Upper lobe of right lung (tissue), 1 donor: ENCODE data around the gene CYP24A1. TPM values are rescaled to one million over a fixed set of nuclear protein-coding genes. Genes with fewer than 3 reads are reported as not detected.

ENCODE experiments used
- ATAC-seq: fragments of 200-7000 bp; cut with Tn5 transposase; one replicate; pipeline ENCODE4 v1.9.1; 2020; ENCODE audit warnings: mild to moderate bottlenecking, moderate library complexity
- DNase-seq: peaks from one replicate; pipeline ENCODE4 v3.0.0-alpha.2; 2020
- H3K27ac ChIP-seq: fragments of 200-600 bp; one replicate; pipeline ENCODE4 v1.8.0; 2022
- H3K27me3 ChIP-seq: fragments of 200-600 bp; one replicate; pipeline ENCODE4 v1.8.0; 2022; ENCODE audit warnings: mild to moderate bottlenecking
- H3K36me3 ChIP-seq: fragments of 200-600 bp; one replicate; pipeline ENCODE4 v1.8.0; 2022
- H3K4me1 ChIP-seq: fragments of 200-600 bp; one replicate; pipeline ENCODE4 v1.8.0; 2022
- H3K4me3 ChIP-seq: fragments of 200-600 bp; one replicate; pipeline ENCODE4 v1.8.0; 2022; ENCODE audit warnings: mild to moderate bottlenecking
- H3K9me3 ChIP-seq: fragments of 200-600 bp; one replicate; pipeline ENCODE4 v1.8.0; 2022
- intact Hi-C: fragments of 100-400 bp; cut with DNase I; formaldehyde crosslinking; loops from one replicate; pipeline ENCODE4 v1.11.0; 2022
- total RNA-seq: library from RNA; stranded (reverse); fragmentation: NEBNext Ultra II Directional; extraction: Animal tissue kit (Norgen Biotek cat#: 25700); gene quantifications from one replicate; pipeline ENCODE4 v1.2.1, GENCODE V29; 2021
- TF ChIP-seq, protein P1 (sequence below): fragments of 200-600 bp; IDR thresholded peaks from one replicate; pipeline ENCODE4 v1.8.0; 2022; ENCODE audit warnings: antibody characterized with exemption
- donor health status: DM: no; HTN: yes; CAD: no; lungs with severe emphysema.

The CYP24A1 gene
- total RNA-seq, 1 donor from 2014 or later, result 0.17 TPM

DNA sequence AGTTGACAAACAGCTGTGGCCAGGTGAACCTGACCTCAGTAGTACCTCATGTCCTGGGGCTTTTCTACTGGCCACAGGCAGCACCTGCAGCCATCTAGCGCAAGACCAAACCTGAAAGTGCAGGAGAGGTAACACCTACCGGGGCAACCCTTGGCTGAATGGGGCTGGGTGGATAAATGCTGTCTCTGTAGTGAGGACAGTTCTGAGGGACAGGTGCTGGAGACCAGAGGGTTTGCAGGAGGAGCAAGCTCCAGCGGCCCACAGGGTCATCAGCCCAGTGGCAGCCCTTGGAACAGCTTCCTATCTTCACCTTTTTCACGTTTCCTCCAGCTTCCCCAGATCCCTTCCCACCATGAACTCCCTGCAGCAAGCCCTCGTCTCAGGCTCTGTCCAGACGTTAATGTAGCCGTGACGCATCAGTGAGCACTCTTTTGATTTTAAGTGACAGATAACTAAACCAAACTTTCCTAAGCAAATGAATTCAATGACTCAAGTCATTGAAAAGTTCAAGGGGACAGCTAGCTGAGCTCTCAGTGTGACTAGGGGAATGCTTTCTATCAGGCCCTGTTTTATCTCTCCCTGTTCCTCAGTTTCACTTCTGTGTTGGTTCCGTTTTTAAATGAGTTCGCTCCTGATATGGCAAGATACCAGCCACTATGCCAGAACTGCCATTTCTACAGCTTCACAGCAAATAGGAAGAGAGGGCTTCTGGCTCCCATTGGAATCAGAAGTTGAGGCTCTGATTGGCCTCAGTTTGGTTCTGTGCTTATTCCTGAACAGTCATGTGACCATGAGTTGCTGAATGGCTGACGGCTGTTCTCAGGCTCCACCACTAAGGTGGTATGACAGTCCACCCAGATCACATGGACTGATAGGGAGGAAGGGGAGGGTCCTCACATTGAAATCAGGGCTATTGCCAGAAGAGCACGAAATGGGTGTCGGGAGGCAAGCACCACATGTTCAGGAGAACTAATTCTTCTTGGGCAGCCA lies 22.0 kb upstream of the CYP24A1 start:
- ATAC-seq (no peak), DNase-seq (no peak)
- intact Hi-C loops, result no loop called here

DNA sequence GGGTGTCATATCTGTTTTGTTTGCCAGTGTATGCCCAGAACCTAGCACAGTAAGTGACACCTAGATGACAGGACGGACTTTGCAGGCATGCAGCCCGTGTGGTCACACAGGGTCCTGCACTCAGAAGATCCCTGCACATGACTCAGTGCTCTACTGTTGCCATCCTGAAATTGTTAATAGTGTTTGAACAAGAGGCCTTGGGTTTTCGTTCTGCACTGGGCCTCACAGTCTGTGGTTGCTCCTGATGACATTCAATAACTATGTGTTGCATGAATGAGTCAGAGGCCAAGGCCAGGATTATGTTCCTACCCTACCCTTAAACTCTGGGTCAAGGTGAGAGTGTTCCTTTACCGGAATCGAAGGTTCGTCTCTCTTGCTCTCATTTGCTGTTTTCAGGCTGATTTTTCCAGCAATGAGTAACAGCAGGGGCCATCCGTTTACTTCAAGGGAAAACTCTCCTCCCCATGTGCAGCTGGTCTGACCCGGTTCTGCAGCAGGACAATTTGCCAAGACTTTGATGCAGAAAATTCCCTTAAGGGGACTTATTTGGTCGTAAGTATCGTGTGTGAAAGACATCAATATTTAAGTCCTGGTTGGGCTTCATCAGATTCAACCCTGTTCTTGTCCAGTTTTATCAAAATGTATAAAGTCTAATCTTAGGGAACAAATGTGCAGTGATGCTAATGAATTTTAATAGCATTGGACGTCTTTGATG lies 21.1 kb upstream of the CYP24A1 start:
- intact Hi-C loops, result no loop called here
- no peaks in the 10 kb centered on the region for H3K27me3 ChIP-seq
- TF ChIP-seq, protein P1, sequence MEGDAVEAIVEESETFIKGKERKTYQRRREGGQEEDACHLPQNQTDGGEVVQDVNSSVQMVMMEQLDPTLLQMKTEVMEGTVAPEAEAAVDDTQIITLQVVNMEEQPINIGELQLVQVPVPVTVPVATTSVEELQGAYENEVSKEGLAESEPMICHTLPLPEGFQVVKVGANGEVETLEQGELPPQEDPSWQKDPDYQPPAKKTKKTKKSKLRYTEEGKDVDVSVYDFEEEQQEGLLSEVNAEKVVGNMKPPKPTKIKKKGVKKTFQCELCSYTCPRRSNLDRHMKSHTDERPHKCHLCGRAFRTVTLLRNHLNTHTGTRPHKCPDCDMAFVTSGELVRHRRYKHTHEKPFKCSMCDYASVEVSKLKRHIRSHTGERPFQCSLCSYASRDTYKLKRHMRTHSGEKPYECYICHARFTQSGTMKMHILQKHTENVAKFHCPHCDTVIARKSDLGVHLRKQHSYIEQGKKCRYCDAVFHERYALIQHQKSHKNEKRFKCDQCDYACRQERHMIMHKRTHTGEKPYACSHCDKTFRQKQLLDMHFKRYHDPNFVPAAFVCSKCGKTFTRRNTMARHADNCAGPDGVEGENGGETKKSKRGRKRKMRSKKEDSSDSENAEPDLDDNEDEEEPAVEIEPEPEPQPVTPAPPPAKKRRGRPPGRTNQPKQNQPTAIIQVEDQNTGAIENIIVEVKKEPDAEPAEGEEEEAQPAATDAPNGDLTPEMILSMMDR, result no peak
- no peaks in the 10 kb centered on the region for H3K36me3 ChIP-seq
- no peak overlapping the region for H3K27ac ChIP-seq
- ATAC-seq, result peak; percentile 29
- no peaks in the 10 kb centered on the region for H3K9me3 ChIP-seq
- no peak overlapping the region for H3K4me3 ChIP-seq
- DNase-seq, result no peak
- H3K4me1 ChIP-seq, result no peaks in the 10 kb centered on the region

More for the DNA sequence above, 22.0 kb upstream of the CYP24A1 start:
- TF ChIP-seq, protein P1, result no peak
- Histone ChIP-seq H3K27ac (no peak overlapping the region), H3K27me3 (no peaks in the 10 kb centered on the region), H3K4me1 (no peaks in the 10 kb centered on the region), H3K4me3 (no peak overlapping the region), H3K9me3 (no peaks in the 10 kb centered on the region), H3K36me3 (no peaks in the 10 kb centered on the region)

DNA sequence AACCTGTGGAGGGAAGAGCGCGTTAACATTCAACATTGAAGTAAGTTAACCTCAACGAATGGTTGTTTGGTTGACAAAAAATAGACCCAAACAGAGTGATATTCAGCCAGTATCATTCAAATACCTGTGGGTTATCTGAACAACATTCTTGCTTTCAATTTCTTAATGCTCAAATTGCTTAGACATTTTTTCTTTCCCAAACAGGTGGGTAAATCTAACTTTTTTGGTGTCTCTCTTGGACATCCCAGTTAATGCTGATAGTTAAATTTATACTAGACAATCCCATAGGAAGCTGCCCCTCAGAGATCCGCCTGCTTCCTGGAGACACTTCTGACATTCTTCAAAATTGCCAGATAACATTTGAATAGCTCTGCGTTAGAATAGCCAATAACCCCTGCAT lies 20.0 kb upstream of the CYP24A1 start:
- no peaks in the 10 kb centered on the region for H3K9me3 ChIP-seq
- no peak for ATAC-seq
- H3K36me3 ChIP-seq, result no peaks in the 10 kb centered on the region
- no peak overlapping the region for H3K4me3 ChIP-seq
- DNase-seq, result no peak
- H3K27ac ChIP-seq, result no peak overlapping the region
- no peaks in the 10 kb centered on the region for H3K4me1 ChIP-seq
- no peaks in the 10 kb centered on the region for H3K27me3 ChIP-seq
- TF ChIP-seq, protein P1, result no peak
- intact Hi-C loops, result no loop called here

DNA sequence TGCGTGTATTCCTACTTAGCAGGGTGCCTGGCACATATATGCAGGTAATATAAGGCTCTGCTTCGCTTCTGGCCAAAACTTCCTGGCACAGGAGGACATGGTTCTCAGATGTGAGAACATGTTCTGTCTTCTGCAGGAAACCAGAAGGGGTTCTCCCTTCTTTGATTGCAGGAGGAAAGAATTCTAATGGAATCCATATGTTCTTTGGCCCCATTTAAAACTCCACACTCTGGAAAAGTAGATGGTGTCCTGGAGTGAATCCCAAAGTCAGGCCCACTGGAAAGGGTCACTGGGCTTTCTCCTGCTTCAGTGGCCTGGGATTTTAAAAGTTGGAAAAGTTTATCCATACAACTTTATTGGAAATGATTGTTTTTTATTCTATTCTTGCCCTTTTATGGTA lies 16.4 kb upstream of the CYP24A1 start:
- no peaks in the 10 kb centered on the region for H3K4me1 ChIP-seq
- no peaks in the 10 kb centered on the region for H3K9me3 ChIP-seq
- H3K27me3 ChIP-seq, result no peaks in the 10 kb centered on the region
- TF ChIP-seq, protein P1, result no peak
- H3K36me3 ChIP-seq, result no peaks in the 10 kb centered on the region
- no peak for ATAC-seq
- H3K4me3 ChIP-seq, result no peak overlapping the region
- intact Hi-C loops, result no loop called here
- H3K27ac ChIP-seq, result no peak overlapping the region
- no peak for DNase-seq

DNA sequence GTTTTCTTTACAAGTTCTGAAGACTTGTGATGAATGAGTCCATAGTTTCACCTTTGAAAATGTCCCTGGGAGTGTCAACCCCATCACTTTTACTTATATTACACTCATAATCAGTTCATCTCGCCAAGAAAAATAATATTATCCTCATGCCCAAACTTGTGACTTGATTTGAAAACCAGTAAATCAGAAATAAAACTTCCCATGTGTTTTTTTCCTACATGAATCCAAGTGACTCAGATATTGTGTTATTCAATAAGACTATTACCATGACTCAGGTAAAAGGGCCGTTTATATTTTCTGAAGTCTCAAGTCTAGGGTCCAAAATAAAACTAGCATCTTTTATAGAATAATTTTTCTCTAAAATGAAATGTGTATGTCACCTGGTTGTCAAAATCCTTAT lies 15.8 kb upstream of the CYP24A1 start:
- intact Hi-C loops, result no loop called here

More for the DNA sequence above, 15.8 kb upstream of the CYP24A1 start:
- Histone ChIP-seq H3K27ac (no peak overlapping the region), H3K4me1 (no peaks in the 10 kb centered on the region), H3K4me3 (no peak overlapping the region), H3K27me3 (no peaks in the 10 kb centered on the region), H3K9me3 (no peaks in the 10 kb centered on the region), H3K36me3 (no peaks in the 10 kb centered on the region)
- no peak for DNase-seq
- TF ChIP-seq, protein P1, result no peak
- no peak for ATAC-seq
